A673 (cell line): ENCODE data around the gene RAB21. TPM values are rescaled to one million over a fixed set of nuclear protein-coding genes. Genes with fewer than 3 reads are reported as not detected.

Experiments used
- BruUV-seq: library from RNA; stranded (reverse); fragments of 400-500 nt; replicated peaks from 2 replicates; lab custom pipeline; 2021; lab: Mats Ljungman, UMichigan
- CTCF ChIA-PET: fragments of 300-600 bp; sonication (Branson Sonifier 250); formaldehyde crosslinking; loops from one replicate; lab custom pipeline; 2022; ENCODE audit warnings: antibody characterized with exemption; lab: Charles Lee
- POLR2A ChIA-PET: fragments of 300-600 bp; sonication (Branson Sonifier 250); formaldehyde crosslinking; loops from one replicate; lab custom pipeline; 2022; ENCODE audit warnings: antibody characterized with exemption; ENCODE audit not compliant: low non-redundant PET; lab: Charles Lee
- DNase-seq: peaks from one replicate; pipeline ENCODE4 v3.0.0-alpha.2; 2015; ENCODE audit warnings: low spot score
- H3K27ac ChIP-seq: fragments of 200-600 bp; sonication (generic); 2 replicates; pipeline ENCODE4 v1.5.1; 2016; ENCODE audit warnings: mixed run types, low read depth, mild to moderate bottlenecking, mixed read lengths, antibody characterized with exemption, low read length; ENCODE audit not compliant: poor library complexity, severe bottlenecking
- H3K27me3 ChIP-seq: fragments of 200-600 bp; sonication (generic); replicated peaks from 2 replicates; pipeline ENCODE4 v1.6.1; 2017; ENCODE audit warnings: mixed run types, low read depth, mild to moderate bottlenecking, mixed read lengths, antibody characterized with exemption, low read length; ENCODE audit not compliant: insufficient read depth, poor library complexity
- H3K36me3 ChIP-seq: fragments of 200-600 bp; sonication (generic); 2 replicates; pipeline ENCODE4 v1.6.1; 2016; ENCODE audit warnings: mixed run types, mild to moderate bottlenecking, mixed read lengths, antibody characterized with exemption, low read length; ENCODE audit not compliant: insufficient read depth, poor library complexity, severe bottlenecking
- H3K4me1 ChIP-seq: fragments of 200-600 bp; sonication (generic); 2 replicates; pipeline ENCODE4 v1.6.1; 2017; ENCODE audit warnings: mixed run types, mild to moderate bottlenecking, mixed read lengths, antibody characterized with exemption, low read length; ENCODE audit not compliant: insufficient read depth, poor library complexity, severe bottlenecking
- H3K4me3 ChIP-seq: fragments of 200-600 bp; sonication (generic); 2 replicates; pipeline ENCODE4 v1.5.1; 2016; ENCODE audit warnings: low read depth, mixed run types, mild to moderate bottlenecking, mixed read lengths, low read length; ENCODE audit not compliant: poor library complexity, severe bottlenecking
- H3K9me3 ChIP-seq: fragments of 200-600 bp; sonication (generic); 2 replicates; pipeline ENCODE4 v1.6.1; 2016; ENCODE audit warnings: mixed run types, low read depth, mild to moderate bottlenecking, mixed read lengths, antibody characterized with exemption, low read length; ENCODE audit not compliant: poor library complexity, severe bottlenecking
- EZH2 ChIP-seq: fragments of 200-600 bp; sonication (generic); IDR thresholded peaks from 2 replicates; pipeline ENCODE4 v1.6.1; 2017; ENCODE audit warnings: borderline replicate concordance, low read depth, mild to moderate bottlenecking, mixed read lengths, antibody characterized with exemption, low read length; ENCODE audit not compliant: poor library complexity, severe bottlenecking
- intact Hi-C: fragments of 100-400 bp; cut with micrococcal nuclease; formaldehyde crosslinking; loops from one replicate; pipeline ENCODE4 v1.10.0; 2022; ENCODE audit not compliant: unreplicated experiment
- total RNA-seq: library from RNA; stranded (reverse); gene quantifications from 2 replicates; pipeline ENCODE4 v1.2.3, GENCODE V29; 2021
- TF ChIP-seq, protein P1 (sequence below): fragments of 300-800, 200-600 bp; sonication (generic); conservative IDR thresholded peaks from 2 replicates; pipeline ENCODE4 v1.5.1; 2017; ENCODE audit warnings: low read depth, mild to moderate bottlenecking, antibody characterized with exemption, low read length, moderate library complexity, mixed read lengths

Gene RAB21
- total RNA-seq, 1 experiment from 2014 or later, result 109 TPM

- Histone ChIP-seq H3K27me3 (no peaks in the 10 kb centered on the region), H3K9me3 (no peaks in the 10 kb centered on the region), H3K4me3 (no peak overlapping the region), H3K4me1 (no peaks in the 10 kb centered on the region), H3K36me3 (no peaks in the 10 kb centered on the region), H3K27ac (no peak overlapping the region)
- no peak for TF ChIP-seq EZH2
- TF ChIP-seq, protein P1, sequence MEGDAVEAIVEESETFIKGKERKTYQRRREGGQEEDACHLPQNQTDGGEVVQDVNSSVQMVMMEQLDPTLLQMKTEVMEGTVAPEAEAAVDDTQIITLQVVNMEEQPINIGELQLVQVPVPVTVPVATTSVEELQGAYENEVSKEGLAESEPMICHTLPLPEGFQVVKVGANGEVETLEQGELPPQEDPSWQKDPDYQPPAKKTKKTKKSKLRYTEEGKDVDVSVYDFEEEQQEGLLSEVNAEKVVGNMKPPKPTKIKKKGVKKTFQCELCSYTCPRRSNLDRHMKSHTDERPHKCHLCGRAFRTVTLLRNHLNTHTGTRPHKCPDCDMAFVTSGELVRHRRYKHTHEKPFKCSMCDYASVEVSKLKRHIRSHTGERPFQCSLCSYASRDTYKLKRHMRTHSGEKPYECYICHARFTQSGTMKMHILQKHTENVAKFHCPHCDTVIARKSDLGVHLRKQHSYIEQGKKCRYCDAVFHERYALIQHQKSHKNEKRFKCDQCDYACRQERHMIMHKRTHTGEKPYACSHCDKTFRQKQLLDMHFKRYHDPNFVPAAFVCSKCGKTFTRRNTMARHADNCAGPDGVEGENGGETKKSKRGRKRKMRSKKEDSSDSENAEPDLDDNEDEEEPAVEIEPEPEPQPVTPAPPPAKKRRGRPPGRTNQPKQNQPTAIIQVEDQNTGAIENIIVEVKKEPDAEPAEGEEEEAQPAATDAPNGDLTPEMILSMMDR, result no peak
- no peak for DNase-seq
- BruUV-seq, result no TSS peak
- CTCF ChIA-PET, result interaction anchor here (1.0 kb wide), 1 partner anchor 14 kb away, joined by 3 read pairs; no protein-coding TSS in a partner anchor
- intact Hi-C loops, result no loop called here
- POLR2A ChIA-PET, result interaction anchor here (0.6 kb wide), 1 partner anchor 969 kb away, joined by 5 read pairs; no protein-coding TSS in a partner anchor
Observed at GRCh38 chr12:71732357-71732712, 22.3 kb upstream of the RAB21 start.

GRCh38 chr12:71737197-71737596 is 17.5 kb upstream of the RAB21 start:
- CTCF ChIA-PET, result no interaction called here
- Histone ChIP-seq H3K36me3 (no peaks in the 10 kb centered on the region), H3K4me1 (no peaks in the 10 kb centered on the region), H3K27me3 (no peaks in the 10 kb centered on the region), H3K27ac (no peak overlapping the region), H3K9me3 (no peaks in the 10 kb centered on the region), H3K4me3 (no peak overlapping the region)
- no peak for DNase-seq
- TF ChIP-seq, protein P1, result no peak
- no peak for TF ChIP-seq EZH2
- no TSS peak for BruUV-seq
- POLR2A ChIA-PET, result no interaction called here
- intact Hi-C loops, result no loop called here

GRCh38 chr12:71742998-71743397 is 11.7 kb upstream of the RAB21 start:
- no peak overlapping the region for H3K27ac ChIP-seq
- TF ChIP-seq, protein P1, result no peak
- no peak for TF ChIP-seq EZH2
- no peak for DNase-seq
- intact Hi-C loops, result loop anchor here (10.0 kb wide), 1 partner anchor 188 kb away; no protein-coding TSS in a partner anchor
- no peaks in the 10 kb centered on the region for H3K9me3 ChIP-seq
- CTCF ChIA-PET, result no interaction called here
- H3K27me3 ChIP-seq, result no peaks in the 10 kb centered on the region
- no peaks in the 10 kb centered on the region for H3K36me3 ChIP-seq
- peaks cover 9% of the 10 kb centered on the region for H3K4me1 ChIP-seq
- POLR2A ChIA-PET, result no interaction called here
- BruUV-seq, result no TSS peak
- H3K4me3 ChIP-seq, result no peak overlapping the region
